DLD1 (cell line): Measurements from ENCODE around the gene SCARB2.

Source experiments
- in situ Hi-C: cut with HindIII; loops from 2 replicates; pipeline ENCODE4 v1.10.0; 2017; ENCODE audit warnings: low sequenced_read_pairs

SCARB2 gene

DNA sequence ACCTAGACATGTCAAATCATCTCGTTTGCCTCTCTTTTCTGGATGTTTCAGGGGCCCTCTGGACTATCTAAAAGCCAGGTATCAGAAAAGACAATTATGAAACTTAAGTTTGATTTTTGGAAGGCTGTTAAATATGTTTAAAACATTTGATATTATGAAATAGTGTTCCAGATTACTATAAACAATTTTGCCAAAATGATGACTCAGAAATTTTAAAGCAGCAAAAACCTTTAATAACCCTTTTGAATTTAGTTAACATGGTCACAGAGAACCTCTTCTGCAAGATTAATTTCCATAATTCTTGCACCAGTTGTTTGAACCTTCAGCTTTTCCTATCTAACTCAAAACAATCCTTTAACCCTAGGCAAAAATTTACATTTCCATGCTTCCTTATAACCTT lies 19.1 kb upstream of the SCARB2 start:
- in situ Hi-C loops, result no loop called here

GRCh38 chr4:76226418-76226817 lies 12.8 kb upstream of the SCARB2 start:
- in situ Hi-C loops, result no loop called here

GRCh38 chr4:76224171-76224570 lies 10.5 kb upstream of the SCARB2 start:
- in situ Hi-C loops, result no loop called here

- in situ Hi-C loops, result no loop called here
These were observed 5.9 kb upstream of the SCARB2 start for GRCh38 chr4:76219299-76220055.

- in situ Hi-C loops, result no loop called here
These were observed 3.6 kb upstream of the SCARB2 start for GRCh38 chr4:76216975-76217814.

DNA sequence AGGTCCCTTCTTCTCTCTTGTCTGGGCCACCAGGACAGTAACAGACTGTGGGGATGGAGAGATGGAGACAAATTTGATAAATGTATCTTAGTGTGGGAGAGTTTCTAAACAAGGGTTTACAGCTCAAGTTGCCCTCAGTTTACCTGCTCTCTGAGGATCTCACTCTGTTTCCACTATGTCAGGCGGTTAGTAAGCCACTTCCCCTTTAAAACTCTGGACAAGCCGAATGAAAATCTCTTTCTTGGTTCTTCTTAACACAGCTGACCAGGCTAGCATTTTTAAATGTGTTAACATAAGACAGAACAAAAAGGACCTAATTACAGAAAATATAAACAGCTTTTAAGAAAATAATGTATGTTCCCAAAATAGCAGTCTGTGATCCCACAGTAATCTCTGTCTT lies 2.9 kb upstream of the SCARB2 start:
- in situ Hi-C loops, result no loop called here

- in situ Hi-C loops, result no loop called here
These were observed 1.5 kb upstream of the SCARB2 start for GRCh38 chr4:76215077-76215476.

DNA sequence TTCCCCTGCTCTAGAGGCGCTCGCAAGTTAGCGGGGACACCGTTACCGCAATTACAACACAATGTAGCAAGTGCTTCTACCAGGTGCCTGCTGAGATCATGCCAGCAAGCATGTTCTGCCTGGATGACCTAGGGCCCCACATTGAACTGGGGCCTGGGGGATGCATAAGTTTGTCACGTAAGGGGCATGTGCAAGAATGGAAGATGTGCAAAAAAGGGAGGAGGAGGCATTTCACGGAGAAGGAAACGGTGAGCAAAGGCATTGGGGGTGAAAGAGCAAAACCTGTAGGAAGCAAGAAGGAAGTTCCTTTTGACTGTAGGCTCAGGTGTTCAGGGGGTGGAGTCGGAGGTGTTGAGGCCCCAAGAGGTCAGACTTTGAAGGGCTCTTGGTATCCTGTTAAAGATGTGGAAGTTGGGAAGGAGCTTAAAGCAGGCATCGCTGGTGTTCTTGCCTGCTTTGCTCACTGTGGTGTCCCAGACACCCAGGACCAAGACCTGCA lies 602 bp upstream of the SCARB2 start:
- in situ Hi-C loops, result no loop called here

- in situ Hi-C loops, result no loop called here
These were observed 691 bp downstream of the SCARB2 start for GRCh38 chr4:76212851-76213414.

GRCh38 chr4:76211769-76212708 lies 1.6 kb downstream of the SCARB2 start:
- in situ Hi-C loops, result no loop called here

GRCh38 chr4:76210452-76210851 lies 3.2 kb downstream of the SCARB2 start:
- in situ Hi-C loops, result no loop called here

- in situ Hi-C loops, result no loop called here
These were observed 3.7 kb downstream of the SCARB2 start for GRCh38 chr4:76209881-76210280.

- in situ Hi-C loops, result no loop called here
These were observed 5.4 kb downstream of the SCARB2 start for GRCh38 chr4:76208005-76208765.

DNA sequence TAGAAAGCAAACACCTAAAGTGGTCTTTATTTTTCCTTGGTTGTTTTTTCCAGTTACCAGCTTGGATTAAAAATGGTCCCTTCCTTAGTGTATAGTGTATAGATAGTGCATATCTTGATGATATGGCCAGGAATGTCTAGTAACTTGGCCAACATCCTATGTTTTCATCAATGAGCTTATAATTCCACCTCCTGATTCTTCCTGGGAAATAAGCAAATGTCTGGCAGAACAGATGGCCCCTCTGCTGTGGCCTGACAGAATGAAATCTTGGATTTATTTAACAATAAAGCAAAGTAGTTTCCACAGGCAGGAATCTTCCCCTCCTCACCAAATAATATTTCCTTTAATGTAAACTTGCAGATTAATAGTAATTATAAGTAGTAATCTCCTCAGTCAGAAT lies 6.1 kb downstream of the SCARB2 start:
- in situ Hi-C loops, result no loop called here

DNA sequence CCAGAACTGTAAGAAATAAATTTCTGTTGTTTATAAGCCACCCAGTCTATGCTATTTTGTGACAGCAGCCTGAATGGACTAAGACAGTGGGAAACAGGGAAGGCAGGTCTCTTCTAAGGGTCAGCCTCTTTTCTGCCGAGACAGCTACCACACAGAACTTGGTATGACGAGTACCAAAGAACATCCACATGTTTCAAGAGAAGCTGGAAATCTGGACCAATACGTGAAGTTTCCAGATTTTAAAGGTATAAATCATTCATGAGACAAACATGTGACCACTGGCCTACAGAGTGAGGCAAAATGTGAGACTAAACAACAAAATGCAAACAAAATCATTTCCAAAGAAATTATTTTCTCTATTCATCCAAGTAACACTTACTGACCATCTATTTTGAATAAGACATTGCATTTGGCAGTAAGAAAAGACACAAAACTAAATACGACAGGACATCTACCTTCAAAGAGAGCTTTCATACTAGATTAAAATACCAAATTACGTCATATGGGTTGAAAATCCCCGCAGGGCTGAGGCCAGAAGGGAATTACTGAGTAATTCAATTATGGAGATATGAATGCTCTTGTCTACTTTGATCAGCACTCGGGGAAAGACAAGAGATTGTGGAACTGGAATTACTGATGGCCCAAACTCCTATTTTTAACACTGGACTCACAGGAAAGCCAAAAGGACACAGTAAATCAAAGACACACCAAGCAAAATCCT lies 7.2 kb downstream of the SCARB2 start:
- in situ Hi-C loops, result no loop called here

DNA sequence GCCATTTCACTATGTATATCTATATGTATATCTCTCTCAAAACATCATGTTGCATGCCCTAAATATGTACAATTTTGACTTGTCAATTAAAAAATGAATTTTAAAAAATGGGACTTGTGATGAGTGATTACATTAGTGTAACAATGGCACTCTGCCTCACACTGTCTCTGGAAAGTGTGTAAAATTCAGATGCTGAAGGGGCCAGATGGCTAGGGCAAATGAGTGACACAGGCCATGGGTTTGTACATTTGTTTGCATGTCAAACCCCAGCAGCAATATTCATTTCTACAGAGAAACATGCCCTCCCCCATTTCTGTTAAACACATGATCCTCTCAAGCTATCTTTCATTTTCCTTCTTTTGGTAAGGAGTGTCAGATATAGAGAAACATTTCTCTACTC lies 8.1 kb downstream of the SCARB2 start:
- in situ Hi-C loops, result no loop called here

- in situ Hi-C loops, result no loop called here
These were observed 8.7 kb downstream of the SCARB2 start for GRCh38 chr4:76204936-76205335.

DNA sequence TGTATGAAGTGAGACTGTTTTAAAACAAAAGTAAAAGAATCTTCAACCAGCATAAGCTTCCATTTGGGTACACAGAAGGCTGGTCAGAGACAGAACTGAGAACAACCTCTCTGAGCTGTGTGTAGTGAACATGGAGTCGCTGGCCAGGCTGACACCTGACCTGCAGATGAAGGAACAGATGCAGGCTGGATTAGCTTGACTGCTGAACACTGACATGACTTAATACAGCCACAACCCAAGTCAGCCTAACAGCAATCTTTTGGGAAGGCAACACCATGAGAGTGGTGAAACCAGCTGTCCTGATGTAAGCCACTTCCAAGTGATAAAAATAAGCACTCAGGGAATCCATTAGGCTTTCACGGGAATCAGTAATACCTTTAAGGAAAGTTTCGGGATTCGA lies 10.1 kb downstream of the SCARB2 start:
- in situ Hi-C loops, result no loop called here

DNA sequence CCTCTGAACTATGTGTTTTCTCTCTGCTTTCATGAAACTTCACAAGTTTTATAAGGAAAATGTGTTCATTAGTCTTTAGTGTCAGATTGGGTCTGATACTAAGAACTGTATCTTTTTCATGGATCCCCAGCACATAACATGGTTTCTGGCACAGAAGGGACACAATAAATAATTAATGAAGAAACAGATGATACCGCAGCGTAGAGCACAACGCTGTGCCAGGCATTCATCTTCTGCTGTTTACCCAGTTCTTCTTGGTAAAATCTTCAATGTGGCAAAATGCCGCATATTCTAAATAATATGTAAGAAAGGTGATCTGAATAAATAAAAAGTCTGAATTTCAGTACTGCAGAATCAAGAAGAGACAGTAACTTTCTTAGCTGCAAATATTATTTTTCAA lies 12.3 kb downstream of the SCARB2 start:
- in situ Hi-C loops, result no loop called here
